Kidney (tissue), 14 donors: Measurements from ENCODE around the gene C10orf95. TPM values are rescaled to one million over a fixed set of nuclear protein-coding genes. Genes with fewer than 3 reads are reported as not detected.

Source experiments
- DNase-seq, 5 donors: peaks; one replicate each; pipeline ENCODE4 v3.0.0-alpha.2; 2013 to 2020
- FAIRE-seq: peaks from 2 replicates; lab custom pipeline; 2012; peaks lifted over from hg19 to GRCh38; lab: Jason Lieb, UNC
- H3K27ac ChIP-seq, 2 donors: one replicate each; pipeline ENCODE4 v1.7.0; 2013; ENCODE audit warnings: low read depth in 2 of 2, low read length in 2 of 2, inconsistent platforms in 1 of 2
- H3K27me3 ChIP-seq: one replicate; pipeline ENCODE4 v1.7.1; 2013; ENCODE audit warnings: low read length, inconsistent platforms; ENCODE audit not compliant: control insufficient read depth, insufficient read depth
- H3K36me3 ChIP-seq, 3 donors: one replicate each; pipeline versions ENCODE4 v1.7.0 to v1.7.1; 2013; ENCODE audit warnings: low read length in 3 of 3, control low read depth in 1 of 3, inconsistent platforms in 1 of 3; ENCODE audit not compliant: insufficient read depth in 3 of 3, control insufficient read depth in 2 of 3
- H3K4me1 ChIP-seq, 3 donors: one replicate each; pipeline versions ENCODE4 v1.7.0 to v1.7.1; 2013; ENCODE audit warnings: low read length in 3 of 3, inconsistent platforms in 1 of 3, low read depth in 1 of 3; ENCODE audit not compliant: control insufficient read depth in 2 of 3, insufficient read depth in 2 of 3
- H3K4me3 ChIP-seq, 3 donors: one replicate each; pipeline versions ENCODE4 v1.7.0 to v1.8.1; 2013; ENCODE audit warnings: low read length in 3 of 3, control low read depth in 1 of 3, inconsistent platforms in 1 of 3
- H3K9ac ChIP-seq, 3 donors: one replicate each; pipeline versions ENCODE4 v1.7.0 to v1.7.1; 2013; ENCODE audit warnings: low read length in 3 of 3, control low read depth in 1 of 3, inconsistent platforms in 1 of 3
- H3K9me3 ChIP-seq, 3 donors: one replicate each; pipeline versions ENCODE4 v1.7.0 to v1.7.1; 2013; ENCODE audit warnings: low read length in 3 of 3, control low read depth in 1 of 3, inconsistent platforms in 1 of 3; ENCODE audit not compliant: control insufficient read depth in 2 of 3, insufficient read depth in 1 of 3
- CTCF ChIP-seq: IDR thresholded peaks from 3 replicates; pipeline ENCODE4 v1.5.1; 2012; ENCODE audit warnings: mild to moderate bottlenecking, moderate library complexity, borderline replicate concordance; ENCODE audit not compliant: insufficient read depth; ENCODE audit errors: extremely low read depth
- intact Hi-C: fragments of 100-400 bp; cut with DNase I; formaldehyde crosslinking; loops from one replicate; pipeline ENCODE4 v1.11.1; 2022
- polyA plus RNA-seq: library from polyadenylated mRNA; stranded (reverse); fragments of 350-450 nt; fragmentation: Illumina TruSeq; extraction: RNeasy Lipid Tissue Mini Kit (QIAGEN cat#74804); gene quantifications from one replicate; pipeline ENCODE4 v1.2.3, GENCODE V29; 2014; ENCODE audit warnings: low read depth, low replicate concordance; ENCODE audit not compliant: insufficient read depth
- total RNA-seq: library from RNA; stranded (reverse); fragmentation: NEBNext Ultra II Directional; extraction: Animal tissue kit (Norgen Biotek cat#: 25700); gene quantifications from one replicate; pipeline ENCODE4 v1.2.1, GENCODE V29; 2021
- donor health status: control.
- donor health status: control.
- donor health status: control.
- donor health status: control.
- donor health status: control.
- donor health status: DM: yes; HTN: yes; CAD: no.
- donor health status: Normal renal cell carcinoma (clear cell type).

Gene C10orf95
- total and polyA plus RNA-seq, 2 donors from 2014 or later, result 0.62 to 2.7 TPM

DNA sequence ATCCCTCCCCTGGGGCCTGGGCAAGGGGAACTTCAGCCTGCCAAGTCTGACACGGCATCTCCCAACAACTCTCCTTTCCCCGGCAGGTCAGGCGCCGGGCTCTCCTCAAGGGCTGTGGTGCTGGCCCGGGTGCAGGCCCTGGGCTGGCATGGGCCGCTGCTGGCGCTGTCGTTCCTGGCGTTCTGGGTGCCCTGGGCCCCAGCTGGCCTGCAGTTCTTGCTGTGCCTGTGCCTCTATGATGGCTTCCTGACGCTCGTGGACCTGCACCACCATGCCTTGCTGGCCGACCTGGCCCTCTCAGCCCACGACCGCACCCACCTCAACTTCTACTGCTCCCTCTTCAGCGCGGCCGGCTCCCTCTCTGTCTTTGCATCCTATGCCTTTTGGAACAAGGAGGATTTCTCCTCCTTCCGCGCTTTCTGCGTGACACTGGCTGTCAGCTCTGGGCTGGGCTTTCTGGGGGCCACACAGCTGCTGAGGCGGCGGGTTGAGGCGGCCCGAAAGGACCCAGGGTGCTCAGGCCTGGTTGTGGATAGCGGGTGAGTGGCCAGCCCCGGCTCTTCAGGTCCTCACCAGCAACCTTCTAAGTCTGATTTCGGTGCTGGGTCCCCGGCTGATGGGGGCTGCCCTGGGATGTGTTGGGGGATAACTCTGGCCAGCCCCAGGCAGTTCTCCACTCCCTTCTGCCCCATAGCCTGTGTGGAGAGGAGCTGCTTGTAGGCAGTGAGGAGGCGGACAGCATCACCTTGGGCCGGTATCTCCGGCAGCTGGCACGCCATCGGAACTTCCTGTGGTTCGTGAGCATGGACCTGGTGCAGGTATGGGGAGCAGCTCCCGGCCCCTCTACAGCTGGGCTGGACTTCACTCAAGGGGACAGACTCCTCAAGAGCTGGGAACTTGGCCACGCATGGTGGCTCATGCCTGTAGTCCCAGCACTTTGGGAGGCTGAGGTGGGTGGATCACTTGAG, 19.5 kb upstream of the C10orf95 start:
- H3K27ac ChIP-seq, result no peak overlapping the region
- DNase-seq (no peak), FAIRE-seq (no peak)
- TF ChIP-seq CTCF, result no peak
- intact Hi-C loops, result no loop called here
- H3K4me3 ChIP-seq, result no peak overlapping the region
- H3K27me3 ChIP-seq, result no peaks in the 10 kb centered on the region
- no peaks in the 10 kb centered on the region for H3K9me3 ChIP-seq
- H3K36me3 ChIP-seq, result no peaks in the 10 kb centered on the region
- H3K9ac ChIP-seq, result no peak overlapping the region
- H3K4me1 ChIP-seq, result no peaks in the 10 kb centered on the region

DNA sequence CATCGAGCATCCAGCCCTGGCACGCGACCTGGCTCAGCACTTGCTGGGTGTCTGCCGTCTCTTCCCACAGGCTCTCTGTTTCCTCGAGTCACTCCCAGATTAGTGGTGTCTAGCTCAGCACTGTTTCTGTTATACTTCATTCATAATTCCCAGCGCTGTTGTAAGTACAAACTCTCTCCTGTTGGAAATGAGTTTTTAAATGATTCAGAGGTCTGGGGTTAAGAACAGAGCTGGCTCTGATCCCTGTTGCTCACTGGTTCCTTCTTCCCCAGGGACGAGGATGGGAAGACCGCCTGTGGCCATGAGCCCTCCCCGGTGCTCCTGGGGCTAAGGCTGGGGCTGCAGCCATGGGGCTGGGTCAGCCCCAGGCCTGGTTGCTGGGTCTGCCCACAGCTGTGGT, 17.3 kb upstream of the C10orf95 start:
- no peak overlapping the region for H3K27ac ChIP-seq
- no peaks in the 10 kb centered on the region for H3K36me3 ChIP-seq
- H3K4me1 ChIP-seq, result no peaks in the 10 kb centered on the region
- DNase-seq (no peak), FAIRE-seq (no peak)
- H3K9ac ChIP-seq, result no peak overlapping the region
- no peaks in the 10 kb centered on the region for H3K27me3 ChIP-seq
- no peaks in the 10 kb centered on the region for H3K9me3 ChIP-seq
- intact Hi-C loops, result no loop called here
- TF ChIP-seq CTCF, result no peak
- H3K4me3 ChIP-seq, result no peak overlapping the region

- H3K9me3 ChIP-seq, result no peaks in the 10 kb centered on the region
- no peak overlapping the region for H3K9ac ChIP-seq
- H3K27ac ChIP-seq, result no peak overlapping the region
- DNase-seq, result no peak
- TF ChIP-seq CTCF, result no peak
- FAIRE-seq, result no peak
- no peaks in the 10 kb centered on the region for H3K36me3 ChIP-seq
- no peak overlapping the region for H3K4me3 ChIP-seq
- H3K27me3 ChIP-seq, result no peaks in the 10 kb centered on the region
- H3K4me1 ChIP-seq, result no peaks in the 10 kb centered on the region
- intact Hi-C loops, result no loop called here
Observed at GRCh38 chr10:102467971-102468438, 16.7 kb upstream of the C10orf95 start.
